ENCODE measurements around the gene JAZF1.
A peak's percentile ranks its signal among the peaks of the same experiment; 100 is the strongest.

The JAZF1 gene

DNA sequence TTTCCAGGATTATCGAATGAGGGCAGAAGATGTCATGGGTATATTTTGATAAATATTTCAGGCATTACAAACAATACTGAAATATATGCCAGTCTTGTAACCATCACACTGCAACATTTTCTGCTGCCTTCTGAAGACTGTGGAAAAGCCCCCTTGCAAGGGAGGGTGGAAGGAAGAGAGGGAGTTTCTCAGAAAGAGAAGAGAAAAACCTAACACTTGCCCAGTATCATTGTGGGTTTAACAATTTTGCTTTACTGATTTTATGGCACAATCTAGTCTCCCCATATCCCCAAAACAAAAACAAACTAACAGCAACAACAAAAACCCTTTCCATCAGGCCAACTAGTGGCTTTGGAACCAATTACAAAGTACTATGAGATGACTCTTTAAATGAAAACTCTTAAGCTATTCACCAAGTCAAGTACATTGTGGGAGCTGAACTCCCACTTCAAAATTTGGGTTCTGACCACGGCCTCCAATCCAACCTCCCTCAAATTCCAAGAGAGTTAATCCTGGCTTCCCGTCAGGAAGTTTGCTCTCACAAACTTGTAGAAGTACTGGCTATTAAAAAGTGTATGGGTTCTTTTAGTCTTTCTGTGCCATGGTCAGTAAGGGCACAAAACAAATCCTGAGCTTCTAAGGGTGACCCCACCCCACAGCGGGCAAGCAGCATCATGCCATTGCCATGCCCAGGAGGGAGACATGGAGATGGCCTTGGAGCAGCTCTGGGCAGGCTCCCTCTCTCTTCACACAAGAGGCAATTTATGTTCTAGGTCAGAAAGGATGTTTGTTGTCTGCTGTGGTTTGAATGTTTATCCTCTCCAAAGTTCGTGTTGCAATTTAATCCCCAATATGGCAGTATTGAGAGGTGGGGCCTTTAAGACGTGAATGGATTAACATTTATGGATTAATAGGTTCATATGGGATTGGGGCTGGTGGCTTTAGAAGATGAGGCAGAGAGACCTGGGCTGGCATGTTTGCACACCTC lies 96.3 kb downstream of the JAZF1 start:
- H3K27ac ChIP-seq, result peak overlapping the region in 7 of 21 experiments; percentile 3 to 49 (median 16)
- H3K4me3 ChIP-seq, result no peak overlapping the region

GRCh38 chr7:28083164-28083997 lies 97.2 kb downstream of the JAZF1 start:
- Histone ChIP-seq H3K4me3 (no peak overlapping the region), H3K27ac (peak overlapping the region in 6 of 21 experiments; percentile 3 to 39 (median 17))

DNA sequence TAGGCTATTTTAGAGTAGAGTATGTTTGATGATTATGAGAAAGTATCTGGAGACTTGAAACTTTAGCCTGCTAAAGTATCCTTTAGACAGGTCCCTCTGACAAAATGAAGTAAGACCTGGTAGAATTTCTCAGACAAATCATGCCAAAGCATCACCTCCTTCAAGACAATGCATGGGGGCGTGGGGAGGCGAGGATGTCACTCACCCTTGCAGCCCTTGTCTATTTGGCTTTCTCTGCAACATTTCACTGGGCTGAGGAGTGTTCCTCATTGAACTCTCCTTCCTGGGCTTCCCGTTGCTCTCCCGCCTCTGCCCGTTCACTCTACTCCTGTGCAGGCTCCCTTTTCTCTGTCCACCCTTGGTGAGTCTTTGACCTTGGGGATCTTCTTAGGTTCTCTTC lies 98.5 kb downstream of the JAZF1 start:
- Histone ChIP-seq H3K27ac (peak overlapping the region in 1 of 21 experiments; percentile 15), H3K4me3 (no peak overlapping the region)

DNA sequence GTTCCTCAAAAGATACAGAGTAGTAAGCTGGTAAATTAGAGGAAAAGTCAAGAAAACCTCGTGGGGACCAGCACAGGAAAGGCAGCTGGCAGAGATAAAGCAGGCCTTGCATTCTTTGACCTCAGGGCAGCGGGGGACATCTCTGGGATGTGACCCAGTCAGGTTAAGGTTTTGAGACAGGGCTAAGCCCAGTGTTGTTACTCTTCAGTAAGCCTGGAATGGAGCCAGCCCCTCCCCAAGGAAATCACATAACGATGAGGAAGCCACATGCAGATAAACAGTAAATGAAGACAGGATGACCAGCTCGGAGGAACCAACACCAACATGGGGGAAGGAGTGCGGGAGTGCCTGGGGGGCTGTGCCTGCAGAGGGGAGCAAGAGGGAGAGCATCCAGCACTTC lies 99.6 kb downstream of the JAZF1 start:
- no peak overlapping the region for H3K4me3 ChIP-seq
- H3K27ac ChIP-seq, result no peak overlapping the region

DNA sequence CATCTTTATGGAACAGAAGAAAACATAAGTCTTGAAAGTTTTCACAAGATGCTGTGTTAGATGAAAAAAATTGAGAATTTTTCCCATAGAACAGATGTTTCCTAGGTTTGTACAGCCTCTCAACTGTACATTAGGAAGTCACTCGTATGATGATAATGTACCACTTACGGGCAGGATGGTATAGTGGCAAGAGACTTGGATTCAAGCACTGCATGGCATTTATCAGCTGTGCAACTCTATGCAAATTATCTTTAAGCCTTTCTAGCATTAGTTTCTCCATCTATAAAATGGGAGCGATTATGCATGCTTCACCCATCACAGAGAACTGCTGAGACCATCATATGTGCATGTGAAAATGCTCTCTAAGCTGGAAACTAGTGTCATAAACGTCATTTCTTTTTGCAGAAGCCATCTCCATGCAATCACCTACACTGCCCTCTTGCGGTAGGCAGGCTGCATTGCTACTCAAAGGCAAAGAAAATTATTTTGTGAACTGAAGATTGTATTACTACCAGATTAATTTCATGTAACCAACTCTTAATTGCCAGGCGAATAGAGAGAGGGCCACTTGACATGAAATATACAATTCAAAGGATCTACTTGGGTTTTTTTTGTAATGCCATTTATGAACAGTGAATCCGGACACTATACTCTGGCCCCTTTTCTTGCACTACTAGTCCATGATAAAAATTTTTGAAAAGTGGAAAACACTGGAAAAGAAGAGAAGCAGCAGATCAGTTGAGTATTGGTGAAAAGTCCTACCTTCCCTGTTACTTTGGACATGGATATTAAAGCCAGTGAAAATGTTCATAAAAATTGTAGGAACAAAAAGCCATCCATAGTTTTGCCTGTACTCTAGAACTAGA lies 102.3 kb downstream of the JAZF1 start:
- no peak overlapping the region for H3K4me3 ChIP-seq
- H3K27ac ChIP-seq, result no peak overlapping the region

GRCh38 chr7:28077616-28078015 lies 103.0 kb downstream of the JAZF1 start:
- no peak overlapping the region for H3K27ac ChIP-seq

DNA sequence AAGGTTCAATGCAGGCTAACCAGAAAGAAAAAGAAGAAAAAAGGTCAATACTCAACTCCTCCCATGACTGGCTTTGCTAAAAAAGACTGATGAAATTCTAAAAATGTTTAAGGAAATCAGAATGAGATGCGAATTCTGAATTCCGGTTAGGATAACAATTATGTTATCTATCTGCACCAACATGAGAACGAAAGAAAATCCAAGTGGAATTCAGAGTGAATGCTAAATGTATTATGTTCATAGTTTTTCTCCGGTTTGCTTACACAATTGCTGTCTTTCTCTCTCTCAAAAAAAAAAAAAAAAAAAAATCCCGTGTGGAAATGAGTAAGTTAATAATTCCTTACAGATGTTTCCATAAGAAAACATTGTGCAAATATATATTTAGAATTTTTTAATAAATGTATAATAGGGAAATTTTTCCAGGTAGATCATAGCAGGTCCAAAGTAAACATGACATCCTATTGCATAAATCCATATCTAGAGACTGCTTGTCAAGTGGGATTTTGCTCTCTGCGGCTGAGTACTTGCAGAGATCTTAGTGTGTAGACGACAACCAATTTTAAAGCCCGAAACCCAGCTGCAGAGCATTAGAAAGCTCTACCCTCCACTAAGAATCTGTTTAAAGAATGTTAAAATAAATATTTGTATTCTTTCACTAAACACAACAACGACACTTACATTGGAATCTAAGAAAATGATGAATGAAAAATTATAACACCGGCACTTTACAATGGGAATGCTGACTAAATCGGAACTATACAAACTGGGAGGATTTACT lies 104.0 kb downstream of the JAZF1 start:
- peak overlapping the region in 1 of 21 experiments; percentile 11 for H3K27ac ChIP-seq
- no peak overlapping the region for H3K4me3 ChIP-seq

More at GRCh38 chr7:28077616-28078015, 103.0 kb downstream of the JAZF1 start:
- no peak overlapping the region for H3K4me3 ChIP-seq

DNA sequence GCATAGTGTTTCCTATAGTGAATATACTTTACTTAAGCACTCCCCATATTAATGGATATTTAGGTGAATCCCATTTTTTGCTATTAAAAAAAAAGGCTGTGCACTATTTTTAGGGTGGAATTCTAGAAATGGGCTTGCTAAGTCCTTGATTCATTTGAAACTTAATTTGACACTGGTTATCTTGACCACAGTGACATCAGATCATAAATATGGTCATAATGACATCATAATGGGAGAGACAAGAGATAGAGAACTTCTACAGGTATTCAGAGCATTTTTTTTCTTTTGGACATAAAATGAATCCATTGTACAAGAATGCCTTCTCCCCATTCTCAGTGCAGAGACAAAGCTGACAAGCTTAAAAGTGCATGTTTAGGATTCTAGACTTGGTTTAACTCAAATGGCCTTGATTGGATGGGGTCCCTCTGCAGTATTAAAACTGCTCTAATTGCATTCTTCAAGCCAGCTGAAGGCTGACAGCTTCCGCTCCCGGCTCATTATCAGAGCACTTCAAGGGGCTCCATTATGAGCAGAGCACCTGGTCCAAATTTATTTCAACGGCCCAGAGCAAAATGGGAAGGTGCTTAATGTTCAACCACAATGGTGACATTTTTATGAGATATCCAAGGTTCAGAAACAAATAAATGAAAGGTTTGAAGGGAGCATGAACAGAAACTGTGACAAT lies 104.8 kb downstream of the JAZF1 start:
- no peak overlapping the region for H3K4me3 ChIP-seq
- H3K27ac ChIP-seq, result no peak overlapping the region

DNA sequence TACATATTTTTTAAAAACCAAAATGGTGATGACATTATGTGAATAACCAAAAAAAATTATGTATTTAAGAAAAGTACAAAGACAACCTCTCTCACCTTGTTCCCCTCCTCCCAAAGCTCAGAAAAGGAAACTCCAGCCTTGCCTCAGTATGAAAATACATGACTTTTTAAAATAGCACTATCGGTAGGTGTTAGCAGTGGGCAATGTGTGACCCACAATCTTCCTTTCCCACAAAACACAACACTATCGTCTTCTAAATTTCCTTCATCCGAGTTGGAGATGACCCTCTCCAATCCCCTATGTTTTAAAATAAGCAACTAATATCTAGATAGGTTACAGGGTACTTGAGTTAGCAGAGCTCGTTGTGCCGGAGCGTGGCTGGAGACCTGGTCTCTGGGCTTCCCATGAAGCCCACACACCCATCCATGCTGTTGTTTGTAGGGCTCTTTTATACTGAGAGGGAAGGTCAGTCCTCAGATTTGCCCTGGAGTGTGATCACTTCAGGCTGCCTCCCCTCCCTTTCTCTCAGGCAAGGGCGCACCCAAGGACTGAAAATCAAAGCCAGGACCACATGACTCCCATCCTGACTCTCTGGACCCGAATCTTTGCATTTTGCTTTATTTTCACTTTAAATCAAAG lies 107.6 kb downstream of the JAZF1 start:
- H3K27ac ChIP-seq, result no peak overlapping the region
- H3K4me3 ChIP-seq, result no peak overlapping the region

DNA sequence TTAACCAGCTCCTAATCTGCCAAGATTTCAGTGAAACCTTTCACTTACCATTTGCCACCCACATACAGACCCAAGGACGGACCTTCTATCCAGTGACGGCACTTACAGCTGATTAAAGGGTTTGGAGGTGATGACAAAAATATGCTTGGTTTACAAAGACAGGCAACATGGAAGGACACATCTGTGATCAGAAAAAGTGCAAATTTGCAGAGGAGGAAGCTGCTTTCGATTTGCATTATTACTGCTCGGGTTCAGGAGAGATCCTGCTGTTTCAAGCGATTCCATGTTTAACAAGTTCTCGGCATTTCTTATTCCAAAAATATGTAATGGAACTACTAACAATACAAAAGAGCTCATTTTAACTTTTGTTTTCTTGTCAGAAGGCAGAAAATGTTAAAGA lies 109.0 kb downstream of the JAZF1 start:
- peak overlapping the region in 1 of 7 experiments; percentile 2 for H3K4me3 ChIP-seq
- H3K27ac ChIP-seq, result peak overlapping the region in 6 of 21 experiments; percentile 4 to 72 (median 27)

DNA sequence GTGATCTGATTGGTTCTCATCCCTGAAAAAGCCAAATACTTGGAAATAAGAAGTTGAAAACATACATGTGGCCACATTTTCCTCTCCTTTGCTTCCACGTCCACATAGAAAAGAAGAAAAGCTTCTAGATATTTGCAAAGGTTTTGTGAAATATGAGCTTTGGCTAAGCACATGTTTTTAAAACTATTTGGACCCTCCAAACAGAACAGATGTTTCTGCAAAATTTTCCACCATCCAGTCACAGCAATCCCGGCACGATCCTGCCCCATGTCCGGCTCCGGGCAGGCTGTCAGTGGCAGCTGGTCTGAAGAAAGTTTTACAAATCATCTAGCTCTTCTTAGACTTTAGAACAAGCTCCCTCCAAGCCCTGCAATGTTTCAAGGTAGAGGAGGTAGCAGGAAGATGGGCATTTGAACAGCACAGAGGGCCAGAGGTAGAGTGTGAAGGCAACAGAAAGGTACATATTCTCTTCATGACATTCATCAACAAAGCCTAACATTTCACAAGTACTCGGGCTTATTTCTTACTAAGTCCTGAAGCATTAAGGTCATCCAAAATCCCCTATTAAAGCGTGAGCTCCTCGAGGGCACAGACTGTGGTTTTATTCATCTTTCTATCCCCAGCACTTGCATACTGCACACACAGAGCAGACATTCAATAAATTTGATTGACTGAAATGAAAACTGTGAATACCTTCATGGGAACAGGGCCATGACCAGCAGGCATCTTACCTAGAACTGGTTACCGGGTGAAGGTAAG lies 110.1 kb downstream of the JAZF1 start:
- H3K27ac ChIP-seq, result peak overlapping the region in 9 of 21 experiments; percentile 3 to 72 (median 18)

DNA sequence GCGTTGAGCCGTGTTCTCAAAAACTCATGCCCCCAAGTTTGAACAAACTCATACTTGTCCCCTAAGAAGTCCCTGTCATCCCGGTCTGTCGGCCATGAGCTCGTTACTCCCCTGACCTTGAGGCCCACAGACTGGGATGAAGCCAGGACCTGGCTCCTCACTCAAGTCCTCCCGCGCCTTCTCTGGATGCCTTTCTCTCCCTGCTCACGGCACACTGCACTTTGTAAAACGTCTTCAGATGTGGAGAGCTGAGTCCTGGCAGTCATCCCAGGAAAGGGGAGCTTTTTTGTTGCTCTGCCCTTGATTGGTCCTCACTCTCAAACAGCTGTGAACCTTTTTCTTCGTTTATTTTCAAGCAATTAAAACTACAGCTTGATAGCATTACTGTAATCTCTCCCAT lies 110.8 kb downstream of the JAZF1 start:
- Histone ChIP-seq H3K27ac (peak overlapping the region in 6 of 21 experiments; percentile 3 to 72 (median 22)), H3K4me3 (no peak overlapping the region)

More for the DNA sequence above, 110.1 kb downstream of the JAZF1 start:
- no peak overlapping the region for H3K4me3 ChIP-seq

DNA sequence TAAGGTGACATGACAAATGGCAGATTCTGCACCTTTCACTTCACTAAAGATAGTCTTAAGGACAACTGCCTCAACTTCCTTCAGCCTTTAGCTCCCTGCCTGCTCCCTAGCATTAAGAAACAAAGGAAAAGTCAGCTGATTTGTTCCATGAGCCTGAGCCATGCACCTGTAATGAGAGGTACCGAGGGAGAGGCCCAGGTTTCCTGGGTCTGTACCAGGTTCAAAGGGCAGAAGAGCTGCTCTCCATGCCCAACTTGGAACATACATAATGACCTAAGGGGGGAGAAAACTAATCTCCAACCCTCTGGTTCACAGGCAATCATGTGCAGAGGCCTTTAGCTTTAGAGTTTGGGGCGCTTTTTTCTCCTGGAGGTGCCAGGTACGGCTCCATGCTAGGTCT lies 111.2 kb downstream of the JAZF1 start:
- Histone ChIP-seq H3K4me3 (no peak overlapping the region), H3K27ac (peak overlapping the region in 6 of 21 experiments; percentile 3 to 72 (median 22))

DNA sequence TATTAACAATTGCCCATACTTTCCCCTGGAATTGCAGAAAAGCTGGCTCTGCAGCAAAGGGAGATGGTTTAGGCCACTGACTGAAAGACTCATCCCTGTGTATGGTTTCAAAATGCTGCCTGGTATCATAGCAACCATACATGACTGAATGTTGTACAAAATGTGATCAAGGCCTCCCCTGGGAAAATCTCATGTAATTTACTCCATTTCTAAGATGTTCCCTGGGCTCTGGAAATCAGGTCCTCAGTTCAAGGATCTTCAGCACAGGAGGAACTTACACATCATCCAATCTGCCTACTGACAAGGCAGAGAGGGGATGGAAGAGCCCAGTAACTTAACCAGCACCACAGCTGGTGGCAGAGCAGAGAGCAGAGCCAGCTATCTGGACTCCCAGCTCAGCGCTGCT lies 111.8 kb downstream of the JAZF1 start:
- peak overlapping the region in 3 of 21 experiments; percentile 9 to 72 (median 21) for H3K27ac ChIP-seq
- H3K4me3 ChIP-seq, result no peak overlapping the region

DNA sequence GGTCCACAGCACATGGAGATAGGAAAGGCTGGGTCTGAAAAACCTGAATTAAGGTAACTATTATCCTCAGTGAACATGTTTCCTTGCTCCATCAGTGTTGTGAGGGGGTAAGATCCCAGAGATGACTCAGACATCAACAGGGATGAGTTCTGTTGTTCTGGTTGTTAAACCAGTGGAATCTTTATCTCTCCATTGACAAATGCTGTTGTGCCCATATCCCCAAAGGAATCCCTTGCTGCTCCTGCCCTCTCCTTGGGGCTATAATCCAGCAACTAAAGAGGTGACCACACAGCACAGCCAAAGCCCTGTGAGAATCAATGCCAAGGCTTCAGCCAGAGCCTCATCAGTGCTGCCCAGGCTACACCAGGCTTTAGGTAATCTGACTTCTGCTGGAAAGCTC lies 113.4 kb downstream of the JAZF1 start:
- Histone ChIP-seq H3K4me3 (no peak overlapping the region), H3K27ac (no peak overlapping the region)

DNA sequence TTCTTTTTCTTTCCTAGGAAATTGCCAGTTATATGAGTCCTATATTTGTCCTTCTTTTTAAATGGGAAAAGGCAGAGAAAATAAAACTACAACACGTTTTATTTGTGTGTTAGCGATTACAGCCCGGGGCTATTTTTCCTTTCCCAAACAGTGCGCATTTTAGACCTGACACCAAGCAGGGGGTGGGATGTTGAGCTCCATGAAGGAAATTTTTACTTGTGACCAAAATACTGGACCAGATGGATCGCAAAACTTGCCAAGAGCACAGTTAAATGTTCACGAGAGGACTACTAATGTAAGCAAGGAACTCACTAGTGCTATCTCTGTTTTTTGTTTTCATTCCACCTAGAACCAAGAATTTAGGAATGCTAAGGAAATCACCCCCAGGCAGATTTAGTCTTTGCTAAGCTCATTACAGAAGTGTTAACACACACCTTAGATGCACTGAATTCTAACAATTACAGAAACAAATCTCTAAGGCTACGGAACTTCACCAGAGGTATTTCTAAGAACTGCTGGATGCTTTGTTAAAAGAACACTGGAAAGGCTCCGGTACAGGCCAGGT lies 114.8 kb downstream of the JAZF1 start:
- Histone ChIP-seq H3K4me3 (no peak overlapping the region), H3K27ac (peak overlapping the region in 3 of 21 experiments; percentile 2 to 14 (median 12))
